Loucy (cell line): Measurements from ENCODE around the gene GABBR2.

Source experiments
- H2AFZ ChIP-seq: fragments of 200-600 bp; sonication (generic); 2 replicates; pipeline ENCODE4 v1.6.0; 2016; ENCODE audit warnings: antibody characterized with exemption, mild to moderate bottlenecking, low read length, moderate library complexity
- H3F3A ChIP-seq: fragments of 200-600 bp; 2 replicates; pipeline ENCODE4 v1.6.0; 2016; ENCODE audit warnings: antibody characterized with exemption, low read depth, mild to moderate bottlenecking
- H3K27me3 ChIP-seq: fragments of 200-600 bp; sonication (generic); 2 replicates; pipeline ENCODE4 v1.6.1; 2014; ENCODE audit warnings: low read length, mild to moderate bottlenecking; ENCODE audit not compliant: insufficient read depth, poor library complexity, severe bottlenecking
- H3K36me3 ChIP-seq: fragments of 200-600 bp; sonication (generic); 2 replicates; pipeline ENCODE4 v1.6.1; 2016; ENCODE audit warnings: low read length; ENCODE audit not compliant: insufficient read depth
- H3K4me1 ChIP-seq: fragments of 200-600 bp; sonication (generic); 2 replicates; pipeline ENCODE4 v1.5.1; 2014; ENCODE audit warnings: low read length, mild to moderate bottlenecking; ENCODE audit not compliant: insufficient read depth, poor library complexity, severe bottlenecking
- H3K4me2 ChIP-seq: fragments of 200-600 bp; sonication (generic); 2 replicates; pipeline ENCODE4 v1.6.0; 2014; ENCODE audit warnings: antibody characterized with exemption, low read length, low read depth, mild to moderate bottlenecking; ENCODE audit not compliant: poor library complexity, severe bottlenecking
- H3K4me3 ChIP-seq: fragments of 200-600 bp; sonication (generic); 2 replicates; pipeline ENCODE4 v1.5.1; 2014; ENCODE audit warnings: low read length, mild to moderate bottlenecking, mixed read lengths; ENCODE audit not compliant: poor library complexity, severe bottlenecking
- H3K79me2 ChIP-seq: fragments of 200-600 bp; sonication (generic); 2 replicates; pipeline ENCODE4 v1.6.1; 2014; ENCODE audit warnings: low read length; ENCODE audit not compliant: insufficient read depth
- H3K9ac ChIP-seq: fragments of 200-600 bp; sonication (generic); 2 replicates; pipeline ENCODE4 v1.6.0; 2014; ENCODE audit warnings: mild to moderate bottlenecking, low read depth, low read length, moderate library complexity; ENCODE audit not compliant: poor library complexity, severe bottlenecking
- H3K9me2 ChIP-seq: fragments of 200-600 bp; sonication (generic); replicated peaks from 2 replicates; pipeline ENCODE4 v1.6.1; 2016; ENCODE audit warnings: low read depth, low read length, mixed read lengths
- H3K9me3 ChIP-seq: fragments of 200-600 bp; sonication (generic); 2 replicates; pipeline ENCODE4 v1.6.1; 2014; ENCODE audit warnings: mild to moderate bottlenecking, antibody characterized with exemption, low read length, low read depth; ENCODE audit not compliant: insufficient read depth
- H4K20me1 ChIP-seq: fragments of 200-600 bp; sonication (generic); 2 replicates; pipeline ENCODE4 v1.6.0; 2014; ENCODE audit warnings: antibody characterized with exemption, low read length, mild to moderate bottlenecking; ENCODE audit not compliant: insufficient read depth, poor library complexity, severe bottlenecking
- CTCF ChIP-seq: fragments of 200-600 bp; sonication (generic); conservative IDR thresholded peaks from 2 replicates; pipeline ENCODE4 v1.5.1; 2014; ENCODE audit warnings: mild to moderate bottlenecking, antibody characterized with exemption, low read length
- EZH2phosphoT487 ChIP-seq: fragments of 200-600 bp; IDR thresholded peaks from 2 replicates; pipeline ENCODE4 v1.6.1; 2018; ENCODE audit warnings: antibody characterized with exemption, mild to moderate bottlenecking, moderate library complexity, borderline replicate concordance

GABBR2 gene

DNA sequence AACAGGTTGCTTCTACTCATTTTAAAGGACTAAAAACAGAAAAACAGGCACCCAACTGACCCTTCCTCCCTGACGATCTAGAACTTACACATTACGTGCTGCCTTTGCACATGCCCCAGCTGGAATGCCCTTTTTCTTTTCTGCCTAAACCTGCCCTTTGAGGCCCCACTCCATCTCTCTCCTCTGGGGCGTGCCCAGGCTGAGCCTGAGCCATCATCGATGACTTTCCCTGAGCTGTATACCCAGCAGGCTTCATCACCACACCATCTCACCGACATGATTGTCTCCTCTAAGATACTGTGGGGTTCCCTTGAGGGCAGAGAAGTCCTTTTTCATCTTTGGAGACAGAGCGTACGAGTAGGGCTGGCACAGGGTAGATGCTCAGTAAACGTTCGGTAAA is 24.1 kb upstream of the GABBR2 start:
- H3K9me2 ChIP-seq = no peaks in the 10 kb centered on the region
- no peak overlapping the region for H2AFZ ChIP-seq
- H3K36me3 ChIP-seq = no peaks in the 10 kb centered on the region
- no peaks in the 10 kb centered on the region for H3K9me3 ChIP-seq
- TF ChIP-seq CTCF = no peak
- no peak for TF ChIP-seq EZH2phosphoT487
- H3F3A ChIP-seq = no peaks in the 10 kb centered on the region
- H3K4me2 ChIP-seq = no peak overlapping the region
- H4K20me1 ChIP-seq = no peaks in the 10 kb centered on the region
- H3K79me2 ChIP-seq = no peaks in the 10 kb centered on the region
- no peak overlapping the region for H3K9ac ChIP-seq
- peaks cover 11% of the 10 kb centered on the region for H3K4me1 ChIP-seq
- no peak overlapping the region for H3K4me3 ChIP-seq
- H3K27me3 ChIP-seq = no peaks in the 10 kb centered on the region

DNA sequence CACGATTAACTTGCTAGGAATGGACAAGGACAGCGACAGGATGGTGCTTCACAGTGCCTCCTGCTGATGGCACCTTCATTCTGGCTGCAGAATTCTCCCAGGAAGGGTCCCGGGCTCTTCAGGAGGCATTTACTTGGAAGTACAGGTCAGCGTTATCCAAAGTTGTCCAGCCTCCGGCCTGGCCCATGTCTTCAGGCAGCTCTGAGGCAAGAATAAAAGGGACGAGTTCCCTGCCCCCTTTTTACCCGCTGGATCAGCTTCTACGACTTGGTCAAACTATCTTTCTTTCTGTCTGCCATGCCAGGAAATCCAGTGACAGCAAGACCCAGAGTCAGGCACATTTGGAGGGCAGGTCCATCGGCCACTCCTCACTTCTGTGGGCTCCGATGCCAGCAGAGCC is 23.4 kb upstream of the GABBR2 start:
- Histone ChIP-seq H3K4me1 (peaks cover 11% of the 10 kb centered on the region), H3K9me2 (no peaks in the 10 kb centered on the region), H4K20me1 (no peaks in the 10 kb centered on the region), H3K9me3 (no peaks in the 10 kb centered on the region), H3K79me2 (no peaks in the 10 kb centered on the region), H3K36me3 (no peaks in the 10 kb centered on the region), H3K4me3 (no peak overlapping the region), H2AFZ (no peak overlapping the region), H3K4me2 (no peak overlapping the region), H3K27me3 (no peaks in the 10 kb centered on the region), H3K9ac (no peak overlapping the region), H3F3A (no peaks in the 10 kb centered on the region)
- TF ChIP-seq EZH2phosphoT487 = no peak
- no peak for TF ChIP-seq CTCF

DNA sequence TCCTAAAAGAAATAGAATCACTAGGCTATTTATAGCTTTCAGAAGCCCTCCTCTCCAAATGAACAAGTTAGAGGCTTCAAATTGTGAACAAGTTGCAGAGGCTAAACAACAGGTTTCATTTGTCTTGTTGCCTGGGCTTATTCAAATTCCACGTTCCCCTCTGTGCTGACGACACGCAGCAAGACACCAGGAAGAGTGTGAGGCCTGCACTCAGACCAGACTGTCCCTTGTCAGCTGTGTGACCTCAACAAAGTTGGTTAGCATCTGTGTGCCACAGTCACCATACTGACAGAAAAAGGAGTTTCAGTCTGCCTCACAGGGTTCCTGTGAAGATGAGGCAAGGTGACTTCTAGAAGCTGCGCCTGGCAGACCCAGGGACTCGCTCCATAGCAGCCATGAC is 22.1 kb upstream of the GABBR2 start:
- H3K9me3 ChIP-seq = no peaks in the 10 kb centered on the region
- H2AFZ ChIP-seq = no peak overlapping the region
- H3K79me2 ChIP-seq = no peaks in the 10 kb centered on the region
- no peak overlapping the region for H3K9ac ChIP-seq
- peaks cover 7% of the 10 kb centered on the region for H3K4me1 ChIP-seq
- no peaks in the 10 kb centered on the region for H3K27me3 ChIP-seq
- no peaks in the 10 kb centered on the region for H4K20me1 ChIP-seq
- H3K36me3 ChIP-seq = no peaks in the 10 kb centered on the region
- no peaks in the 10 kb centered on the region for H3K9me2 ChIP-seq
- no peaks in the 10 kb centered on the region for H3F3A ChIP-seq
- H3K4me3 ChIP-seq = no peak overlapping the region
- TF ChIP-seq EZH2phosphoT487 (no peak), CTCF (no peak)
- H3K4me2 ChIP-seq = no peak overlapping the region
